HepG2 (cell line): ENCODE results near the gene NUDT14. TPM values are rescaled to one million over a fixed set of nuclear protein-coding genes. Genes with fewer than 3 reads are reported as not detected.

ENCODE experiments used
- ATAC-seq: fragments of 200-7000 bp; cut with Tn5 transposase; 3 replicates; pipeline ENCODE4 v1.9.1; 2020; ENCODE audit warnings: mild to moderate bottlenecking, moderate library complexity
- BruUV-seq: library from RNA; stranded (reverse); fragments of 400-500 nt; replicated peaks from 2 replicates; lab custom pipeline; 2021; lab: Mats Ljungman, UMichigan
- CTCF ChIA-PET: fragments of 300-600 bp; formaldehyde crosslinking; extraction: SDS; loops from one replicate; lab custom pipeline; 2021; ENCODE audit warnings: low total read pairs, inconsistent platforms, low intra/inter-chr PET ratio; lab: Yijun Ruan, JAX
- POLR2A ChIA-PET: fragments of 350-600 bp; sonication (Branson Sonifier 250); formaldehyde crosslinking; loops from one replicate; lab custom pipeline; 2020; ENCODE audit warnings: antibody characterized with exemption, inconsistent platforms; lab: Yijun Ruan, JAX
- DNase-seq: peaks from one replicate; pipeline ENCODE4 v3.0.0-alpha.2; 2015; ENCODE audit warnings: low spot score
- FAIRE-seq: peaks from 3 replicates; lab custom pipeline; 2011; peaks lifted over from hg19 to GRCh38; lab: Jason Lieb, UNC
- H2AFZ ChIP-seq: one replicate; pipeline ENCODE4 v1.6.1; 2011; ENCODE audit warnings: low read length, inconsistent platforms
- H3K27ac ChIP-seq: fragments of 300-600 bp; 3 replicates; pipeline ENCODE4 v1.8.0; 2011; ENCODE audit warnings: mixed run types, mild to moderate bottlenecking, mixed read lengths, low read length, inconsistent platforms; ENCODE audit not compliant: insufficient read depth; ENCODE audit errors: extremely low read length
- H3K27me3 ChIP-seq, 2 experiments: fragments of 200-600 bp in 1 of 2; 2 replicates in 1 of 2; 3 replicates in 1 of 2; pipeline versions ENCODE4 v1.6.0 to v1.8.0; 2011; ENCODE audit warnings: low read length in 2 of 2, mild to moderate bottlenecking in 2 of 2, moderate library complexity in 2 of 2, inconsistent platforms in 1 of 2; ENCODE audit not compliant: insufficient read depth in 2 of 2, control insufficient read depth in 1 of 2
- H3K36me3 ChIP-seq, 2 experiments: fragments of 200-600 bp in 1 of 2; replicated peaks in 1 of 2; 2 replicates in 1 of 2; 3 replicates in 1 of 2; pipeline versions ENCODE4 v1.5.1 to v1.8.0; 2011; ENCODE audit warnings: low read length in 2 of 2, inconsistent platforms in 1 of 2; ENCODE audit not compliant: insufficient read depth in 2 of 2, control insufficient read depth in 1 of 2
- H3K4me1 ChIP-seq: 2 replicates; pipeline ENCODE4 v1.5.1; 2012; ENCODE audit warnings: low read length, inconsistent platforms; ENCODE audit not compliant: insufficient read depth
- H3K4me2 ChIP-seq: 2 replicates; pipeline ENCODE4 v1.6.0; 2011; ENCODE audit warnings: low read depth, low read length, inconsistent platforms
- H3K4me3 ChIP-seq, 3 experiments: fragments of 200-600 bp in 1 of 3; sonication (generic), shearing (Covaris generic) in 1 of 3; replicated peaks in 1 of 3; 2 replicates each; pipeline ENCODE4 v1.5.1; 2011 to 2016; ENCODE audit warnings: low read length in 3 of 3, inconsistent platforms in 2 of 3, low read depth in 2 of 3, mild to moderate bottlenecking in 2 of 3, control low read depth in 1 of 3, mixed read lengths in 1 of 3; ENCODE audit not compliant: insufficient read depth in 1 of 3
- H3K79me2 ChIP-seq: one replicate; pipeline ENCODE4 v1.6.1; 2011; ENCODE audit warnings: low read length, inconsistent platforms; ENCODE audit not compliant: insufficient read depth
- H3K9ac ChIP-seq: 2 replicates; pipeline ENCODE4 v1.6.0; 2011; ENCODE audit warnings: mild to moderate bottlenecking, low read depth, low read length, inconsistent platforms; ENCODE audit not compliant: insufficient read depth
- H3K9me3 ChIP-seq: 2 replicates; pipeline ENCODE4 v1.5.1; 2012; ENCODE audit warnings: mild to moderate bottlenecking, low read length
- H4K20me1 ChIP-seq: 2 replicates; pipeline ENCODE4 v1.6.0; 2011; ENCODE audit warnings: inconsistent platforms, mild to moderate bottlenecking, low read length, moderate library complexity; ENCODE audit not compliant: insufficient read depth
- FOSL2 ChIP-seq: sonication (generic); formaldehyde crosslinking; IDR thresholded peaks from 2 replicates; pipeline ENCODE4 v1.4.0; 2020; ENCODE audit warnings: missing genetic modification reagents
- FOXK2 ChIP-seq: fragments of 450-650 bp; IDR thresholded peaks from 2 replicates; pipeline ENCODE4 v1.6.1; 2016
- KAT2B ChIP-seq: fragments of 150-350 bp; IDR thresholded peaks from 2 replicates; pipeline ENCODE4 v1.6.1; 2014; ENCODE audit warnings: low read depth, low read length, borderline replicate concordance
- NFIB ChIP-seq: sonication (generic); formaldehyde crosslinking; IDR thresholded peaks from 2 replicates; pipeline ENCODE4 v1.9.0; 2021; ENCODE audit warnings: missing genetic modification reagents, mild to moderate bottlenecking, borderline replicate concordance
- PHF20 ChIP-seq: sonication (generic); formaldehyde crosslinking; IDR thresholded peaks from 2 replicates; pipeline ENCODE4 v1.5.0; 2020; ENCODE audit warnings: mild to moderate bottlenecking, missing genetic modification reagents
- RFXANK ChIP-seq: IDR thresholded peaks from 2 replicates; pipeline ENCODE4 v1.6.1; 2016
- ZC3H4 ChIP-seq: sonication (generic); formaldehyde crosslinking; IDR thresholded peaks from 2 replicates; pipeline ENCODE4 v1.4.0; 2020; ENCODE audit warnings: missing genetic modification reagents, borderline replicate concordance
- ZNF121 ChIP-seq: sonication (generic); formaldehyde crosslinking; IDR thresholded peaks from 2 replicates; pipeline ENCODE4 v1.5.0; 2020; ENCODE audit warnings: mild to moderate bottlenecking, missing genetic modification reagents
- WGBS: methylation state at CpG from one replicate; pipeline ENCODE4 v1.1.6; 2017; ENCODE audit warnings: low lambda C conversion rate; 5-methylcytosine and 5-hydroxymethylcytosine counted together
- in situ Hi-C: cut with HindIII; loops from 2 replicates; pipeline ENCODE4 v1.10.0; 2017; ENCODE audit warnings: low pct_unique_long_range_greater_than_20kb; ENCODE audit not compliant: extremely low pct_ligation_motif_present
- intact Hi-C: fragments of 100-400 bp; cut with micrococcal nuclease; formaldehyde crosslinking; loops from one replicate; pipeline ENCODE4 v1.10.0; 2022; ENCODE audit not compliant: unreplicated experiment
- polyA plus RNA-seq, 8 experiments: library from polyadenylated mRNA; depleted of rRNA in 3 of 8; stranded (reverse) in 7 of 8; unstranded in 1 of 8; fragments of >200 nt; fragmentation: Illumina TruSeq in 4 of 8; extraction: Trizol in 4 of 8; gene quantifications; 2 replicates each; pipeline versions ENCODE4 v1.2.1 to v1.2.3, GENCODE V29; 2011 to 2016; ENCODE audit warnings: low read depth in 4 of 8, missing spikeins in 1 of 8, mixed read lengths in 1 of 8; ENCODE audit not compliant: insufficient read depth in 1 of 8
- total RNA-seq, 5 experiments: library from RNA; depleted of rRNA; stranded (reverse); fragments of >200 nt; fragmentation: Illumina TruSeq; extraction: Trizol; gene quantifications; 2 replicates each; pipeline ENCODE4 v1.2.3, GENCODE V29; 2016; ENCODE audit warnings: low read depth in 1 of 5
- TF ChIP-seq, protein P1 (sequence below): sonication (generic); formaldehyde crosslinking; IDR thresholded peaks from 2 replicates; pipeline ENCODE4 v1.8.0; 2022; ENCODE audit warnings: mild to moderate bottlenecking, missing genetic modification reagents
- TF ChIP-seq, protein P2 (sequence below): sonication (generic); formaldehyde crosslinking; IDR thresholded peaks from 2 replicates; pipeline ENCODE4 v1.9.0; 2021; ENCODE audit warnings: missing genetic modification reagents, mild to moderate bottlenecking, borderline replicate concordance

NUDT14 gene
- total and polyA plus RNA-seq, 2 of the 13 experiments (the other 11 are each of a cell fraction or from before 2014, with no cell fraction given): 5.8 to 6.1 TPM

DNA sequence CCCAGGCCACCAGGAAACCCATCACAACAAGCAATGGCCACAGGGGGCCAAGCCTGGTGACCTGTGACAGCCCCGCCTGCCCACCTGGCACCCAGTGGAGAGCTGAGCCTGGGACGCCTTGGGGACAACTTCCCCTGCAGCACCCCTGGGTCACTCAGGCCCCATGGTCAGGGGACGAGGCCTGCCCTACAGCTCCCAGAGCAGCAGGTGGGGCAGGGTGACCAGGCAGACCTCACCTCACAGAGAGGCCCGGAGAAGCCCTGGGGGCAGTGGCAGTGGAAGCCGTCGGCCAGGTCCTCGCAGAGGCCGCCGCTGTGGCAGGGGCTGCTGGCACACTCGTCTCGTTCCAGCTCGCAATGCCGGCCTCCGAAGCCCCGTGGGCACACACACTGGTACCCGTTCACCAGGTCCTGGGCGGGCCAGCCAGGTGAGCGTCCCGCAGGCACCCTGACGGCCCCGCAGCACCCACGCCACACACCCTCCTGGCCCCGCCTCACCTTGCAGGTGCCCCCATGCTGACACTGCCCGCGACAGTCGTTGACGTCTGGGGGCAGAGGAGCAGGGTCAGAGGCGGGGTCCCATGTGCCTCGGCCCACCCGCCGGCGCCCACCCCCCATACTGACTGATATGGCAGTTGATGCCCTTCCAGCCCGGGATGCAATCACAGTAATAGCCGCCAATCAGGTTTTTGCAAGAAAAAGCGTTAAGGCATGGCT, 30.6 kb downstream of the NUDT14 start:
- 3% methylated on average over 7 of the region's 35 CpGs for WGBS
- Histone ChIP-seq H3K4me3 (no peak overlapping the region), H3K79me2 (no peaks in the 10 kb centered on the region), H3K27ac (no peak overlapping the region), H3K36me3 (no peaks in the 10 kb centered on the region), H3K9me3 (no peaks in the 10 kb centered on the region), H3K4me1 (peaks cover 4% of the 10 kb centered on the region; the same call in 1 of the 2 replicates), H4K20me1 (no peaks in the 10 kb centered on the region), H2AFZ (no peak overlapping the region), H3K4me2 (no peak overlapping the region), H3K27me3 (peaks cover 27 to 56% of the 10 kb centered on the region in 2 experiments), H3K9ac (no peak overlapping the region)
- POLR2A ChIA-PET: no interaction called here
- FAIRE-seq (no peak), ATAC-seq (no peak), DNase-seq (no peak)
- in situ Hi-C loops: no loop called here
- CTCF ChIA-PET: no interaction called here
- intact Hi-C loops: no loop called here
- no TSS peak for BruUV-seq
- TF ChIP-seq RFXANK (CRISPR knock-in tag) (no peak), ZNF121 (no peak), KAT2B (no peak), FOSL2 (no peak), FOXK2 (no peak), NFIB (CRISPR knock-in tag) (no peak), ZC3H4 (CRISPR knock-in tag) (no peak), PHF20 (CRISPR knock-in tag) (no peak)
- TF ChIP-seq, protein P1, sequence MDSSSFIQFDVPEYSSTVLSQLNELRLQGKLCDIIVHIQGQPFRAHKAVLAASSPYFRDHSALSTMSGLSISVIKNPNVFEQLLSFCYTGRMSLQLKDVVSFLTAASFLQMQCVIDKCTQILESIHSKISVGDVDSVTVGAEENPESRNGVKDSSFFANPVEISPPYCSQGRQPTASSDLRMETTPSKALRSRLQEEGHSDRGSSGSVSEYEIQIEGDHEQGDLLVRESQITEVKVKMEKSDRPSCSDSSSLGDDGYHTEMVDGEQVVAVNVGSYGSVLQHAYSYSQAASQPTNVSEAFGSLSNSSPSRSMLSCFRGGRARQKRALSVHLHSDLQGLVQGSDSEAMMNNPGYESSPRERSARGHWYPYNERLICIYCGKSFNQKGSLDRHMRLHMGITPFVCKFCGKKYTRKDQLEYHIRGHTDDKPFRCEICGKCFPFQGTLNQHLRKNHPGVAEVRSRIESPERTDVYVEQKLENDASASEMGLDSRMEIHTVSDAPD (CRISPR knock-in tag): no peak
- TF ChIP-seq, protein P2, sequence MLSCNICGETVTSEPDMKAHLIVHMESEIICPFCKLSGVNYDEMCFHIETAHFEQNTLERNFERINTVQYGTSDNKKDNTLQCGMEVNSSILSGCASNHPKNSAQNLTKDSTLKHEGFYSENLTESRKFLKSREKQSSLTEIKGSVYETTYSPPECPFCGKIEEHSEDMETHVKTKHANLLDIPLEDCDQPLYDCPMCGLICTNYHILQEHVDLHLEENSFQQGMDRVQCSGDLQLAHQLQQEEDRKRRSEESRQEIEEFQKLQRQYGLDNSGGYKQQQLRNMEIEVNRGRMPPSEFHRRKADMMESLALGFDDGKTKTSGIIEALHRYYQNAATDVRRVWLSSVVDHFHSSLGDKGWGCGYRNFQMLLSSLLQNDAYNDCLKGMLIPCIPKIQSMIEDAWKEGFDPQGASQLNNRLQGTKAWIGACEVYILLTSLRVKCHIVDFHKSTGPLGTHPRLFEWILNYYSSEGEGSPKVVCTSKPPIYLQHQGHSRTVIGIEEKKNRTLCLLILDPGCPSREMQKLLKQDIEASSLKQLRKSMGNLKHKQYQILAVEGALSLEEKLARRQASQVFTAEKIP (CRISPR knock-in tag): no peak
